HepG2 (cell line): ENCODE measurements around the gene SLC25A10. TPM values are rescaled to one million over a fixed set of nuclear protein-coding genes. Genes with fewer than 3 reads are reported as not detected.

Experiments used
- ADNP ChIP-seq: sonication (generic); formaldehyde crosslinking; IDR thresholded peaks from 2 replicates; pipeline ENCODE4 v1.4.0; 2020; ENCODE audit warnings: missing genetic modification reagents
- ATF4 ChIP-seq, 2 experiments: fragments of 450-650 bp in 1 of 2; sonication (generic) in 1 of 2; formaldehyde crosslinking; IDR thresholded peaks; 2 replicates each; pipeline versions ENCODE4 v1.5.0 to v1.8.0; 2020 to 2022; ENCODE audit warnings: mild to moderate bottlenecking in 1 of 2, missing genetic modification reagents in 1 of 2
- CBX2 ChIP-seq, 2 experiments: fragments of 200-600 bp in 1 of 2; sonication (generic); formaldehyde crosslinking in 1 of 2; IDR thresholded peaks; 2 replicates each; pipeline versions ENCODE4 v1.7.0 to v1.8.1; 2018 to 2022; ENCODE audit warnings: low read depth in 2 of 2, low read length in 1 of 2, mild to moderate bottlenecking in 1 of 2, missing genetic modification reagents in 1 of 2
- E2F1 ChIP-seq: sonication (generic); formaldehyde crosslinking; IDR thresholded peaks from 2 replicates; pipeline ENCODE4 v1.5.0; 2020; ENCODE audit warnings: missing genetic modification reagents
- KLF13 ChIP-seq: sonication (generic); formaldehyde crosslinking; IDR thresholded peaks from 2 replicates; pipeline ENCODE4 v1.4.0; 2020; ENCODE audit warnings: mild to moderate bottlenecking, missing genetic modification reagents
- MZF1 ChIP-seq: sonication (generic); formaldehyde crosslinking; IDR thresholded peaks from 2 replicates; pipeline ENCODE4 v1.8.1; 2023; ENCODE audit warnings: mild to moderate bottlenecking, missing genetic modification reagents, borderline replicate concordance
- NRL ChIP-seq: sonication (generic); formaldehyde crosslinking; IDR thresholded peaks from 2 replicates; pipeline ENCODE4 v1.5.0; 2020; ENCODE audit warnings: missing genetic modification reagents, mild to moderate bottlenecking, moderate library complexity, borderline replicate concordance
- PRDM4 ChIP-seq: sonication (generic); formaldehyde crosslinking; IDR thresholded peaks from 2 replicates; pipeline ENCODE4 v1.9.0; 2021; ENCODE audit warnings: missing genetic modification reagents, borderline replicate concordance
- RNF2 ChIP-seq: fragments of 450-650 bp; conservative IDR thresholded peaks from 2 replicates; pipeline ENCODE4 v1.6.1; 2016; ENCODE audit warnings: low read depth
- SIX4 ChIP-seq: sonication (generic); formaldehyde crosslinking; IDR thresholded peaks from 2 replicates; pipeline ENCODE4 v1.4.0; 2020; ENCODE audit warnings: missing genetic modification reagents
- SMARCC2 ChIP-seq: fragments of 450-650 bp; IDR thresholded peaks from 2 replicates; pipeline ENCODE4 v1.6.1; 2017; ENCODE audit warnings: antibody characterized with exemption, mild to moderate bottlenecking
- STAT6 ChIP-seq: sonication (generic); formaldehyde crosslinking; IDR thresholded peaks from 2 replicates; pipeline ENCODE4 v1.4.0; 2020; ENCODE audit warnings: missing genetic modification reagents, mild to moderate bottlenecking, borderline replicate concordance
- TBP ChIP-seq: sonication (generic); formaldehyde crosslinking; IDR thresholded peaks from 2 replicates; pipeline ENCODE4 v1.5.0; 2020; ENCODE audit warnings: missing genetic modification reagents
- THYN1 ChIP-seq: sonication (generic); formaldehyde crosslinking; IDR thresholded peaks from 2 replicates; pipeline ENCODE4 v1.8.1; 2023; ENCODE audit warnings: low read depth, mild to moderate bottlenecking, moderate library complexity, missing genetic modification reagents, borderline replicate concordance
- ZNF234 ChIP-seq: sonication (generic); formaldehyde crosslinking; conservative IDR thresholded peaks from 2 replicates; pipeline ENCODE4 v1.5.1; 2020; ENCODE audit warnings: mild to moderate bottlenecking, missing genetic modification reagents
- ZNF329 ChIP-seq: sonication (generic); formaldehyde crosslinking; IDR thresholded peaks from 2 replicates; pipeline ENCODE4 v1.9.0; 2021; ENCODE audit warnings: low read depth, mild to moderate bottlenecking, missing genetic modification reagents
- ZNF33A ChIP-seq: sonication (generic); formaldehyde crosslinking; IDR thresholded peaks from 2 replicates; pipeline ENCODE4 v1.5.1; 2020; ENCODE audit warnings: missing genetic modification reagents, mild to moderate bottlenecking, moderate library complexity, borderline replicate concordance
- ZNF563 ChIP-seq: sonication (generic); formaldehyde crosslinking; IDR thresholded peaks from 2 replicates; pipeline ENCODE4 v1.8.0; 2022; ENCODE audit warnings: mild to moderate bottlenecking, moderate library complexity, missing genetic modification reagents
- ZNF782 ChIP-seq: sonication (generic); formaldehyde crosslinking; IDR thresholded peaks from 2 replicates; pipeline ENCODE4 v1.4.0; 2020; ENCODE audit warnings: missing genetic modification reagents, mild to moderate bottlenecking, borderline replicate concordance
- polyA plus RNA-seq, 8 experiments: library from polyadenylated mRNA; depleted of rRNA in 3 of 8; stranded (reverse) in 7 of 8; unstranded in 1 of 8; fragments of >200 nt; fragmentation: Illumina TruSeq in 4 of 8; extraction: Trizol in 4 of 8; gene quantifications; 2 replicates each; pipeline versions ENCODE4 v1.2.1 to v1.2.3, GENCODE V29; 2011 to 2016; ENCODE audit warnings: low read depth in 4 of 8, missing spikeins in 1 of 8, mixed read lengths in 1 of 8; ENCODE audit not compliant: insufficient read depth in 1 of 8
- total RNA-seq, 5 experiments: library from RNA; depleted of rRNA; stranded (reverse); fragments of >200 nt; fragmentation: Illumina TruSeq; extraction: Trizol; gene quantifications; 2 replicates each; pipeline ENCODE4 v1.2.3, GENCODE V29; 2016; ENCODE audit warnings: low read depth in 1 of 5
- TF ChIP-seq, protein P1 (sequence below): sonication (generic); formaldehyde crosslinking; IDR thresholded peaks from 2 replicates; pipeline ENCODE4 v1.4.0; 2020; ENCODE audit warnings: missing genetic modification reagents, borderline replicate concordance

Gene SLC25A10
- total and polyA plus RNA-seq, 2 of the 13 experiments (the other 11 are each of a cell fraction or from before 2014, with no cell fraction given): 46.5 to 140 TPM

- TF ChIP-seq STAT6 (CRISPR knock-in tag) (peak; percentile 97), ADNP (CRISPR knock-in tag) (peak; percentile 65; the same call in 1 of the 2 replicates), ZNF329 (CRISPR knock-in tag) (peak; percentile 90), MZF1 (peak; percentile 94; the same call in 1 of the 2 replicates), TBP (0 out of 2 replicates have a peak, but pooled peaks have one; percentile 34), ZNF33A (CRISPR knock-in tag) (no peak), ZNF234 (CRISPR knock-in tag) (peak; percentile 87; the same call in 1 of the 2 replicates), ZNF782 (CRISPR knock-in tag) (peak; percentile 94), CBX2 (IDR thresholded peaks at IDR 0.05; ENCODE audit: low read depth, low read length) (no peak), CBX2 (CRISPR knock-in tag; IDR thresholded peaks at IDR 0.05; ENCODE audit: low read depth) (no peak), RNF2 (peak; percentile 98), NRL (CRISPR knock-in tag) (peak; percentile 96), ATF4 (CRISPR knock-in tag; IDR thresholded peaks at IDR 0.05) (peak in 1 of 2 experiments; percentile 92; a peak in 2 of 4 replicates), ZNF563 (CRISPR knock-in tag) (peak; percentile 94), SIX4 (CRISPR knock-in tag) (peak; percentile 84), SMARCC2 (no peak), PRDM4 (CRISPR knock-in tag) (peak; percentile 96), E2F1 (CRISPR knock-in tag) (peak; percentile 84), THYN1 (CRISPR knock-in tag) (peak; percentile 94; the same call in 1 of the 2 replicates), KLF13 (peak; percentile 99)
- TF ChIP-seq, protein P1, sequence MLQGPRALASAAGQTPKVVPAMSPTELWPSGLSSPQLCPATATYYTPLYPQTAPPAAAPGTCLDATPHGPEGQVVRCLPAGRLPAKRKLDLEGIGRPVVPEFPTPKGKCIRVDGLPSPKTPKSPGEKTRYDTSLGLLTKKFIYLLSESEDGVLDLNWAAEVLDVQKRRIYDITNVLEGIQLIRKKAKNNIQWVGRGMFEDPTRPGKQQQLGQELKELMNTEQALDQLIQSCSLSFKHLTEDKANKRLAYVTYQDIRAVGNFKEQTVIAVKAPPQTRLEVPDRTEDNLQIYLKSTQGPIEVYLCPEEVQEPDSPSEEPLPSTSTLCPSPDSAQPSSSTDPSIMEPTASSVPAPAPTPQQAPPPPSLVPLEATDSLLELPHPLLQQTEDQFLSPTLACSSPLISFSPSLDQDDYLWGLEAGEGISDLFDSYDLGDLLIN: peak; percentile 95
These were observed at the start of gene SLC25A10 (continued) for GRCh38 chr17:81711814-81712467.
